Prostate gland (tissue), 2 donors: ENCODE data around the gene PTPRU. TPM values are rescaled to one million over a fixed set of nuclear protein-coding genes. Genes with fewer than 3 reads are reported as not detected.
A peak's percentile ranks its signal among the peaks of the same experiment; 100 is the strongest.

Source experiments
- DNase-seq: peaks from one replicate; pipeline ENCODE4 v3.0.0-alpha.2; 2019; ENCODE audit warnings: low spot score
- H3K27ac ChIP-seq, 2 donors: fragments of 200-600 bp; sonication (generic); 2 replicates each; pipeline ENCODE4 v1.5.1; 2017 to 2019
- H3K27me3 ChIP-seq: fragments of 200-600 bp; sonication (generic); replicated peaks from 2 replicates; pipeline ENCODE4 v1.5.1; 2019; ENCODE audit not compliant: insufficient read depth
- H3K36me3 ChIP-seq, 2 donors: fragments of 200-600 bp; sonication (generic); 1 replicate in 1 of 2; 2 replicates in 1 of 2; pipeline versions ENCODE4 v1.5.1 to v1.8.1; 2017 to 2019
- H3K4me1 ChIP-seq: fragments of 200-600 bp; sonication (generic); replicated peaks from 2 replicates; pipeline ENCODE4 v1.5.1; 2019
- H3K4me3 ChIP-seq, 2 donors: fragments of 200-600 bp; sonication (generic); 2 replicates each; pipeline ENCODE4 v1.5.1; 2017 to 2019
- H3K9me3 ChIP-seq: fragments of 200-600 bp; sonication (generic); 2 replicates; pipeline ENCODE4 v1.5.1; 2017
- POLR2A ChIP-seq: fragments of 450-650 bp; IDR thresholded peaks from one replicate; pipeline ENCODE4 v1.6.1; 2016; ENCODE audit warnings: antibody characterized with exemption, mild to moderate bottlenecking
- POLR2AphosphoS5 ChIP-seq: sonication (generic); formaldehyde crosslinking; IDR thresholded peaks from one replicate; pipeline ENCODE4 v1.6.1; 2017; ENCODE audit warnings: antibody characterized with exemption
- WGBS: methylation state at CpG from one replicate; pipeline ENCODE4 v1.1.5; 2018; 5-methylcytosine and 5-hydroxymethylcytosine counted together
- intact Hi-C: fragments of 100-400 bp; cut with DNase I; formaldehyde crosslinking; loops from one replicate; pipeline ENCODE4 v1.14.2; 2022
- total RNA-seq, 2 donors: library from RNA; depleted of rRNA; stranded (reverse); fragments of >200 nt; gene quantifications; one replicate each; pipeline ENCODE4 v1.1.0, GENCODE V29; 2016
- TF ChIP-seq, protein P1 (sequence below), 4 experiments: fragments of 200-600 bp in 2 of 4; fragments of 450-650 bp in 2 of 4; sonication (generic) in 2 of 4; IDR thresholded peaks; 1 replicate in 3 of 4; 2 replicates in 1 of 4; pipeline ENCODE4 v1.5.1; 2016 to 2019; ENCODE audit warnings: antibody characterized with exemption in 4 of 4, mild to moderate bottlenecking in 2 of 4, moderate library complexity in 2 of 4

The PTPRU gene
- total RNA-seq, 2 donors from 2014 or later = 49.9 to 60.5 TPM

DNA sequence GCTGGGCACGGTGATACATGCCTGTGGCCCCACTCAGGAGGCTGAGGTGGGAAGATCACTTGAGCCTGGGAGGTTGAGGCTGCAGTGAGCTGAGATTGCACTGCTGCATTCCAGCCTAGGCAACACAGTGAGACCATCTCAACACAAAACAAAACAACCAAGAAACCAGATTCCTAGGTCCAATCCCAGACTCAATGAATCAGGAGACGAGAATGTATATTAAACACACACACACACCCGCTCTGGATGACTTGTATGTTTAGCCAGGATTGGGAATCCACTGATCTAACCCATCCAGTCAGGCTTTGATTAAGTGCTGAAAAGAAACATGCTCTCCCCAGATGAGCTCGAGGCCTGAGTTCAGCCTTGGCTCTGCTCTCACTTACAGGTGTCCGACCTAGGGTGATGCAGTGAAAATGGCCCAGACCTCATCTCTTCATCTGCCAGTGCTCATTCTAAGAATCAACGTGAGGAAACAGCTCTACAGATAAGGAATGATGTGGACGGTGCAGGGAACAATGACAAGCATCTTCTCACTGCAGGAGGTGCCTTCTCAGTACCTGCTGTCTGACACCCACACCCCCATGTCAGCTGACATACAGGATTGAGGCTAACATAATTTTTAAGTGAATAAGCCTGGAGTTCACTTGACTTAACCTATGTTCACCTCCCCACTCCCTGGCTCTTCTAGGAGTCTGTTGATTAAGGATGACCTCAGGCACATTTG, 39.3 kb upstream of the PTPRU start:
- DNase-seq = no peak
- intact Hi-C loops = no loop called here
- 79% methylated on average over 7 of the region's 7 CpGs for WGBS
- Histone ChIP-seq H3K4me3 (no peak overlapping the region), H3K27me3 (no peaks in the 10 kb centered on the region), H3K36me3 (peaks cover 0 to 7% of the 10 kb centered on the region in 2 donors), H3K4me1 (no peaks in the 10 kb centered on the region), H3K27ac (no peak overlapping the region), H3K9me3 (no peaks in the 10 kb centered on the region)
- TF ChIP-seq POLR2AphosphoS5 (no peak), POLR2A (no peak)
- TF ChIP-seq, protein P1, sequence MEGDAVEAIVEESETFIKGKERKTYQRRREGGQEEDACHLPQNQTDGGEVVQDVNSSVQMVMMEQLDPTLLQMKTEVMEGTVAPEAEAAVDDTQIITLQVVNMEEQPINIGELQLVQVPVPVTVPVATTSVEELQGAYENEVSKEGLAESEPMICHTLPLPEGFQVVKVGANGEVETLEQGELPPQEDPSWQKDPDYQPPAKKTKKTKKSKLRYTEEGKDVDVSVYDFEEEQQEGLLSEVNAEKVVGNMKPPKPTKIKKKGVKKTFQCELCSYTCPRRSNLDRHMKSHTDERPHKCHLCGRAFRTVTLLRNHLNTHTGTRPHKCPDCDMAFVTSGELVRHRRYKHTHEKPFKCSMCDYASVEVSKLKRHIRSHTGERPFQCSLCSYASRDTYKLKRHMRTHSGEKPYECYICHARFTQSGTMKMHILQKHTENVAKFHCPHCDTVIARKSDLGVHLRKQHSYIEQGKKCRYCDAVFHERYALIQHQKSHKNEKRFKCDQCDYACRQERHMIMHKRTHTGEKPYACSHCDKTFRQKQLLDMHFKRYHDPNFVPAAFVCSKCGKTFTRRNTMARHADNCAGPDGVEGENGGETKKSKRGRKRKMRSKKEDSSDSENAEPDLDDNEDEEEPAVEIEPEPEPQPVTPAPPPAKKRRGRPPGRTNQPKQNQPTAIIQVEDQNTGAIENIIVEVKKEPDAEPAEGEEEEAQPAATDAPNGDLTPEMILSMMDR (IDR thresholded peaks at IDR 0.05) = no peak

DNA sequence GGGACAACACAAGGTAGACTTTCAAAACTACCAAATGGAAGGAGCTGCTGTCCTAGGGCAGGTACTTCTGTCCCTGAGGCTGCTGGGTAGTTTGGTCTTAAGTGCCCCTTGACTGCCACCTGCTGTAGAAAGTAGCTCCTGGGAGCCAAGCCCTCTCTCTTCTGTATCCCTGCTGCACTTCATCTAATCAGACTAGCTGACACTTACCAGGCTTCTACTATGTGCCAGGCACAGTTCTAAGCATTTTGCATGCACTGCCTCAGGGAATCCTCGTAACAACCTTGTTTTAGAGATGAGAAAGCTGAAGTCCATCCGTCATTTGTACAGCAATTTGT, 38.8 kb upstream of the PTPRU start:
- Histone ChIP-seq H3K4me3 (no peak overlapping the region), H3K27me3 (no peaks in the 10 kb centered on the region), H3K9me3 (no peaks in the 10 kb centered on the region), H3K4me1 (no peaks in the 10 kb centered on the region), H3K27ac (no peak overlapping the region), H3K36me3 (peaks cover 0 to 7% of the 10 kb centered on the region in 2 donors)
- 89% methylated on average over 2 of the region's 2 CpGs for WGBS
- intact Hi-C loops = no loop called here
- DNase-seq = peak; percentile 10
- TF ChIP-seq, protein P1 (IDR thresholded peaks at IDR 0.05) = peak in 2 of 4 experiments; percentile 19 to 21
- TF ChIP-seq POLR2AphosphoS5 = no peak

DNA sequence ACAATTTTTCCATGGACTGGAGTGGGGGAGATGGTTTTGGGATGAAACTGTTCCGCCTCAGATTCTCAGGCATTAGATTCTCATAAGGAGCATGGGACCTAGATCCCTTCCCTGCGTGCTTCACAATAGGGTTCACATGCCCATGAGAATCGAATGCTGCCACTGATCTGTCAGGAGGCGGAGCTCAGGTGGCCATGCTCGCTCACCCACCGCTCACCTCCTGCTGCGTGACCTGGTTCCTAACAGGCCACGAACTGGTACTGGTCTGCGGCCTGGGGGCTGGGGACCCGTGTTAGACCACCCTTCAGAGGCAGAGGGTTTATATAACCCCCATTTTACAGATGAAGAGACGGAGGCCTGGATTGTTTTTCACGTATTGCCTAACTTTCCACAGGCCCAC, 38.3 kb upstream of the PTPRU start:
- Histone ChIP-seq H3K9me3 (no peaks in the 10 kb centered on the region), H3K36me3 (peaks cover 0 to 7% of the 10 kb centered on the region in 2 donors), H3K27me3 (no peaks in the 10 kb centered on the region), H3K4me3 (no peak overlapping the region), H3K4me1 (no peaks in the 10 kb centered on the region), H3K27ac (no peak overlapping the region)
- DNase-seq = no peak
- intact Hi-C loops = no loop called here
- 91% methylated on average over 12 of the region's 12 CpGs for WGBS
- no peak for TF ChIP-seq POLR2A
- TF ChIP-seq, protein P1 (IDR thresholded peaks at IDR 0.05) = no peak
- TF ChIP-seq POLR2AphosphoS5 = no peak

DNA sequence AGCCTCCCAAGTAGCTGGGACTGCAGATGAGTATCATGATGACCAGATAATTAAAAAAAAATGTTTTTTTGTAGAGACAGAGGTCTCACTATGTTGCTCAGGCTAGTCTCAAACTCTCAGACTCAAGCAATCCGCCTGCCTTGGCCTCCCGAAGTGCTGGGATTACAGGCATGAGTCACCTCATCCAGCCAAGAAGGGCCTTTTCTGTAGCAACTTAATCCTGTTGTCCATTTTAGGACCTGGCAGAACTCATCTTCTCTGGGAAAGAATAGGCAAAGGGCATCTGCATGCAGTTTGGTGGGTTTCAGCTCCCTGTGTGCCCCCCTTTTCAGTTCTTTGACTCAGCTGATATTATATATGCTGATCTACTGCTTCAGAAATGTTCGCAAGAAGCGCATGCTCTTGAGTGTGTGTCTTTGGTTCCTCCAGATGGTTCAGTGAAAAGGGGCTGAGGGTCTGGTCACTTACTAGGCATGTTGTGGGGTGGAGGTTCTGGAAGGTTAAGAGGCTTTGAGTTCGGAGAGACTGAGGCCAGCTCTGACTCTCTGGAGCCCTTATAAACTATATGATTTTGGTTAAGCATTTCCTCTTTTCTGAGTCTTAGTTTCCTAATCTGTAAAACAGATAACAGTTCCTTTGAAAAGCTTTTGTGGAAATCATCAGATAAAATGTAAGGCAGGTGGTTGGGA, 35.3 kb upstream of the PTPRU start:
- Histone ChIP-seq H3K27ac (no peak overlapping the region), H3K27me3 (no peaks in the 10 kb centered on the region), H3K36me3 (peaks cover 0 to 7% of the 10 kb centered on the region in 2 donors), H3K9me3 (no peaks in the 10 kb centered on the region), H3K4me1 (no peaks in the 10 kb centered on the region), H3K4me3 (no peak overlapping the region)
- 93% methylated on average over 5 of the region's 5 CpGs for WGBS
- TF ChIP-seq POLR2AphosphoS5 (no peak), POLR2A (no peak)
- TF ChIP-seq, protein P1 (IDR thresholded peaks at IDR 0.05) = no peak
- intact Hi-C loops = loop anchor here (5.0 kb wide), 3 partner anchors 79 to 419 kb away; partner anchors contain the start of gene TMEM200B
- DNase-seq = no peak
